ENCODE measurements around the gene SAFB.

- TF ChIP-seq CTCF (IDR thresholded peaks at IDR 0.05): no peak
- no peak for TF ChIP-seq POLR2A (IDR thresholded peaks at IDR 0.05)
- TF ChIP-seq EP300 (IDR thresholded peaks at IDR 0.05; ENCODE audit: low read depth): no peak
- TF ChIP-seq POLR2AphosphoS5 (IDR thresholded peaks at IDR 0.05): no peak
Observed at GRCh38 chr19:5713228-5713627, 90.3 kb downstream of the SAFB start.

Data from transverse colon (tissue), 4 donors.